IMR-90 (cell line): ENCODE measurements around the gene ARHGEF39. TPM values are rescaled to one million over a fixed set of nuclear protein-coding genes. Genes with fewer than 3 reads are reported as not detected.

Experiments used
- ATAC-seq: fragments of 200-7000 bp; cut with Tn5 transposase; 2 replicates; pipeline ENCODE4 v1.9.1; 2020; ENCODE audit warnings: low read depth, mild to moderate bottlenecking, moderate library complexity
- BruUV-seq: library from RNA; stranded (reverse); fragments of 400-500 nt; replicated peaks from 2 replicates; lab custom pipeline; 2021; lab: Mats Ljungman, UMichigan
- CTCF ChIA-PET: fragments of 300-600 bp; formaldehyde crosslinking; extraction: SDS; loops from one replicate; lab custom pipeline; 2021; ENCODE audit warnings: antibody characterized with exemption; lab: Yijun Ruan, JAX
- POLR2A ChIA-PET: fragments of 300-600 bp; sonication (Branson Sonifier 250); formaldehyde crosslinking; loops from one replicate; lab custom pipeline; 2022; ENCODE audit warnings: antibody characterized with exemption; ENCODE audit not compliant: unreplicated experiment; lab: Charles Lee
- DNase-seq: peaks from one replicate; pipeline ENCODE4 v3.0.0; 2013
- H2AFZ ChIP-seq: replicated peaks from 2 replicates; pipeline ENCODE3; 2013; ENCODE audit warnings: low read length, mild to moderate bottlenecking; ENCODE audit not compliant: poor library complexity
- H2AK5ac ChIP-seq: 2 replicates; pipeline ENCODE4 v1.6.1; 2013; ENCODE audit warnings: low read depth, low read length, inconsistent platforms
- H2AK9ac ChIP-seq: replicated peaks from 2 replicates; pipeline ENCODE3; 2013; ENCODE audit warnings: mild to moderate bottlenecking, low read depth, low read length, moderate library complexity; ENCODE audit not compliant: poor library complexity
- H2BK120ac ChIP-seq: 2 replicates; pipeline ENCODE4 v1.6.1; 2013; ENCODE audit warnings: low read depth, low read length, inconsistent platforms
- H2BK15ac ChIP-seq: 3 replicates; pipeline ENCODE4 v1.6.1; 2013; ENCODE audit warnings: low read depth, low read length, inconsistent platforms
- H2BK20ac ChIP-seq: 2 replicates; pipeline ENCODE4 v1.6.1; 2013; ENCODE audit warnings: low read depth, mild to moderate bottlenecking, inconsistent platforms, low read length, moderate library complexity
- H2BK5ac ChIP-seq: 2 replicates; pipeline ENCODE4 v1.6.1; 2013; ENCODE audit warnings: mild to moderate bottlenecking, low read depth, low read length, inconsistent platforms; ENCODE audit not compliant: poor library complexity, severe bottlenecking
- H3K14ac ChIP-seq: replicated peaks from 2 replicates; pipeline ENCODE4 v1.6.1; 2013; ENCODE audit warnings: low read depth, low read length, inconsistent platforms
- H3K18ac ChIP-seq: 2 replicates; pipeline ENCODE4 v1.6.1; 2013; ENCODE audit warnings: low read depth, low read length, control low read depth
- H3K23ac ChIP-seq: 2 replicates; pipeline ENCODE4 v1.6.1; 2013; ENCODE audit warnings: low read depth, low read length, inconsistent platforms
- H3K27ac ChIP-seq: 2 replicates; pipeline ENCODE4 v1.5.1; 2013; ENCODE audit warnings: mild to moderate bottlenecking, control low read depth, low read length; ENCODE audit not compliant: insufficient read depth
- H3K27me3 ChIP-seq: 2 replicates; pipeline ENCODE4 v1.6.1; 2013; ENCODE audit warnings: low read length; ENCODE audit not compliant: control insufficient read depth, insufficient read depth
- H3K36me3 ChIP-seq: 2 replicates; pipeline ENCODE4 v1.6.1; 2013; ENCODE audit warnings: low read length, mixed read lengths; ENCODE audit not compliant: control insufficient read depth, insufficient read depth
- H3K4ac ChIP-seq: 2 replicates; pipeline ENCODE4 v1.6.1; 2013; ENCODE audit warnings: low read depth, low read length, inconsistent platforms
- H3K4me1 ChIP-seq: 2 replicates; pipeline ENCODE4 v1.6.1; 2013; ENCODE audit warnings: low read length, mixed read lengths; ENCODE audit not compliant: control insufficient read depth, insufficient read depth
- H3K4me2 ChIP-seq: 2 replicates; pipeline ENCODE4 v1.6.1; 2013; ENCODE audit warnings: low read depth, mild to moderate bottlenecking, control low read depth, low read length, moderate library complexity
- H3K4me3 ChIP-seq: 2 replicates; pipeline ENCODE4 v1.5.1; 2013; ENCODE audit warnings: low read depth, mild to moderate bottlenecking, control low read depth, low read length, moderate library complexity; ENCODE audit not compliant: insufficient read depth
- H3K56ac ChIP-seq: 2 replicates; pipeline ENCODE4 v1.6.1; 2013; ENCODE audit warnings: low read length, inconsistent platforms; ENCODE audit not compliant: insufficient read depth; ENCODE audit errors: extremely low read depth
- H3K79me1 ChIP-seq, 2 experiments: 2 replicates each; pipeline ENCODE4 v1.6.1; 2013; ENCODE audit warnings: low read length in 2 of 2, inconsistent platforms in 1 of 2, low read depth in 1 of 2
- H3K9ac ChIP-seq: 2 replicates; pipeline ENCODE4 v1.6.1; 2013; ENCODE audit warnings: low read depth, low read length, control low read depth
- H3K9me1 ChIP-seq: 2 replicates; pipeline ENCODE4 v1.6.1; 2013; ENCODE audit warnings: low read length, inconsistent platforms; ENCODE audit not compliant: insufficient read depth
- H3K9me3 ChIP-seq: 2 replicates; pipeline ENCODE4 v1.6.1; 2013; ENCODE audit warnings: low read length; ENCODE audit not compliant: control insufficient read depth, insufficient read depth
- H4K20me1 ChIP-seq: 2 replicates; pipeline ENCODE4 v1.6.1; 2013; ENCODE audit warnings: low read length, inconsistent platforms; ENCODE audit not compliant: insufficient read depth
- H4K5ac ChIP-seq: 2 replicates; pipeline ENCODE4 v1.6.1; 2013; ENCODE audit warnings: mild to moderate bottlenecking, low read depth, low read length, control low read depth
- H4K8ac ChIP-seq, 2 experiments: 2 replicates each; pipeline ENCODE4 v1.6.1; 2013; ENCODE audit warnings: low read depth in 2 of 2, low read length in 2 of 2, control low read depth in 1 of 2, inconsistent platforms in 1 of 2
- H4K91ac ChIP-seq: 2 replicates; pipeline ENCODE4 v1.6.1; 2013; ENCODE audit warnings: low read depth, low read length, inconsistent platforms; ENCODE audit not compliant: insufficient read depth
- BHLHE40 ChIP-seq: fragments of 150-350 bp; IDR thresholded peaks from 2 replicates; pipeline ENCODE4 v1.6.1; 2016; ENCODE audit warnings: mild to moderate bottlenecking, low read depth, low read length
- CEBPB ChIP-seq: IDR thresholded peaks from 2 replicates; pipeline ENCODE4 v1.6.1; 2012; ENCODE audit warnings: low read depth, low read length, improper control_type of control experiment
- CHD1 ChIP-seq: IDR thresholded peaks from 2 replicates; pipeline ENCODE4 v1.6.1; 2012; ENCODE audit warnings: low read depth, low read length, improper control_type of control experiment
- FOS ChIP-seq: fragments of 150-350 bp; IDR thresholded peaks from 2 replicates; pipeline ENCODE4 v1.6.1; 2016; ENCODE audit warnings: low read depth, low read length
- MAFK ChIP-seq: IDR thresholded peaks from 2 replicates; pipeline ENCODE4 v1.6.1; 2012; ENCODE audit warnings: low read depth, low read length, improper control_type of control experiment
- MAZ ChIP-seq: IDR thresholded peaks from 2 replicates; pipeline ENCODE4 v1.6.1; 2012; ENCODE audit warnings: low read depth, mild to moderate bottlenecking, low read length, improper control_type of control experiment, moderate library complexity, borderline replicate concordance
- MXI1 ChIP-seq: IDR thresholded peaks from 2 replicates; pipeline ENCODE4 v1.6.1; 2012; ENCODE audit warnings: low read depth, mild to moderate bottlenecking, low read length, moderate library complexity, borderline replicate concordance
- NFE2L2 ChIP-seq: fragments of 150-350 bp; IDR thresholded peaks from 2 replicates; pipeline ENCODE4 v1.6.1; 2016; ENCODE audit warnings: low read depth, mild to moderate bottlenecking, low read length
- POLR2A ChIP-seq: IDR thresholded peaks from 2 replicates; pipeline ENCODE4 v1.6.1; 2012; ENCODE audit warnings: mild to moderate bottlenecking, low read depth, low read length
- RAD21 ChIP-seq: IDR thresholded peaks from 2 replicates; pipeline ENCODE4 v1.6.1; 2012; ENCODE audit warnings: low read length, improper control_type of control experiment
- RCOR1 ChIP-seq: IDR thresholded peaks from 2 replicates; pipeline ENCODE4 v1.6.1; 2012; ENCODE audit warnings: mild to moderate bottlenecking, low read length, improper control_type of control experiment; ENCODE audit not compliant: insufficient replicate concordance
- RFX5 ChIP-seq: IDR thresholded peaks from 2 replicates; pipeline ENCODE4 v1.8.0; 2012; ENCODE audit warnings: low read depth, mild to moderate bottlenecking, low read length, moderate library complexity
- SMC3 ChIP-seq: fragments of 150-350 bp; IDR thresholded peaks from 2 replicates; pipeline ENCODE4 v1.6.1; 2016; ENCODE audit warnings: low read depth, mild to moderate bottlenecking, antibody characterized with exemption, low read length, moderate library complexity
- WGBS, 2 experiments: methylation state at CpG; one replicate each; pipeline versions ENCODE4 v1.1.5 to v1.1.7; 2013; ENCODE audit warnings: missing lambda C conversion rate in 2 of 2; ENCODE audit not compliant: insufficient read length in 1 of 2; ENCODE audit errors: extremely low coverage in 2 of 2; 5-methylcytosine and 5-hydroxymethylcytosine counted together
- dilution Hi-C: fragments of 300-500 bp; cut with HindIII; formaldehyde crosslinking; loops from one replicate; pipeline ENCODE4 v1.14.3; 2018; ENCODE audit warnings: low sequenced_read_pairs; ENCODE audit not compliant: unreplicated experiment
- in situ Hi-C: fragments of 300-500 bp; cut with MboI; formaldehyde crosslinking; loops from 3 replicates; pipeline ENCODE4 v1.14.3; 2019; ENCODE audit warnings: low sequenced_read_pairs, inconsistent platforms, mixed read lengths
- intact Hi-C: fragments of 100-400 bp; cut with micrococcal nuclease; formaldehyde crosslinking; loops from 2 replicates; pipeline ENCODE4 v1.10.0; 2022
- polyA plus RNA-seq, 3 experiments: library from polyadenylated mRNA; depleted of rRNA; stranded (reverse); fragments of >200 nt; gene quantifications; 2 replicates each; pipeline ENCODE4 v1.2.3, GENCODE V29; 2012; ENCODE audit warnings: low replicate concordance in 1 of 3
- total RNA-seq: library from RNA; depleted of rRNA; stranded (reverse); fragments of >200 nt; gene quantifications from 2 replicates; pipeline ENCODE4 v1.2.3, GENCODE V29; 2012
- TF ChIP-seq, protein P1 (sequence below): conservative IDR thresholded peaks from 2 replicates; pipeline ENCODE4 v1.5.1; 2012; ENCODE audit warnings: mild to moderate bottlenecking, low read depth, low read length, improper control_type of control experiment
- TF ChIP-seq, protein P2 (sequence below): fragments of 150-350 bp; IDR thresholded peaks from 2 replicates; pipeline ENCODE4 v1.6.1; 2016; ENCODE audit warnings: low read depth, mild to moderate bottlenecking, low read length, moderate library complexity, borderline replicate concordance
- TF ChIP-seq, protein P3 (sequence below): fragments of 150-350 bp; IDR thresholded peaks from 2 replicates; pipeline ENCODE4 v1.6.1; 2017; ENCODE audit warnings: mild to moderate bottlenecking, antibody characterized with exemption, low read length, low read depth

ARHGEF39 gene
- total and polyA plus RNA-seq, 2 of the 4 experiments (the other 2 are of a cell fraction) = 2.5 to 2.8 TPM

DNA sequence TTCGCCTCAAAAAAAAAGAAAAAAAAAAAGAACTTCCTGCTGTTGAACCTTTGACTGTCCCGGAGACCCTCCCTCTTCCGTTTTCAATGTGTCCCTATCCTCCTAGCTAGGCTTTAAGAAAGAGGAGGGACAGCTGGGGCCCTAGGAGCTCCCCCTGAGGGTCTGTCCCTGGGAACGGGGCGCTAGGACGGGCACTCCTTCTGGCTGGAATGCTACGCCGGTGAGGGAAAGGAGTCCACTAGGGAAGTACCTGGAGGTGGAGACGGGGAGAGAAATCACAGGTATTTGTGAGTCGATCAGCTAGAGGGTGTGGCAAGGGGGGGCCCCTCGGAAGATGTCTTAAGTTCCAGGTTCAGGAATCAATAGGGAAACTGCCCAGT, 18.9 kb downstream of the ARHGEF39 start:
- Histone ChIP-seq H3K9me1 (no peaks in the 10 kb centered on the region), H3K79me1 (0 out of 4 replicates have a peak, but pooled peaks cover 0 to 4% of the 10 kb centered on the region in 2 experiments), H4K91ac (peak overlapping the region; percentile 81), H3K9me3 (no peaks in the 10 kb centered on the region), H2AK9ac (peak overlapping the region; percentile 87), H4K8ac (peak overlapping the region; percentile 88 to 97), H2BK15ac (0 out of 3 replicates have a peak overlapping the region, but pooled peaks have one; percentile 37), H2BK20ac (no peak overlapping the region), H4K5ac (peak overlapping the region; percentile 71), H3K14ac (peak overlapping the region; percentile 96), H3K4ac (peak overlapping the region; percentile 87), H3K4me2 (peak overlapping the region; percentile 82), H3K56ac (no peak overlapping the region), H2BK120ac (no peak overlapping the region; the same call in 1 of the 2 replicates), H3K36me3 (no peaks in the 10 kb centered on the region), H3K9ac (peak overlapping the region; percentile 73), H3K27ac (peak overlapping the region; percentile 61), H3K4me3 (peak overlapping the region; percentile 54), H4K20me1 (no peaks in the 10 kb centered on the region), H3K23ac (peak overlapping the region; percentile 91), H3K4me1 (peaks cover 8% of the 10 kb centered on the region), H2BK5ac (peak overlapping the region; percentile 61), H2AK5ac (no peak overlapping the region), H3K18ac (peak overlapping the region; percentile 43), H3K27me3 (no peaks in the 10 kb centered on the region), H2AFZ (peak overlapping the region; percentile 97)
- TSS peak; percentile 62 for BruUV-seq
- intact Hi-C loops (no loop called here), in situ Hi-C loops (no loop called here), dilution Hi-C loops (no loop called here)
- 0% methylated on average over 1 of the region's 11 CpGs; no CpG with 5 or more reads in 1 of the 2 experiments for WGBS, 2 experiments
- POLR2A ChIA-PET = interaction anchor here (0.5 kb wide), 1 partner anchor 77 kb away, joined by 6 read pairs; no protein-coding TSS in a partner anchor
- no peak for TF ChIP-seq RAD21
- TF ChIP-seq, protein P1, sequence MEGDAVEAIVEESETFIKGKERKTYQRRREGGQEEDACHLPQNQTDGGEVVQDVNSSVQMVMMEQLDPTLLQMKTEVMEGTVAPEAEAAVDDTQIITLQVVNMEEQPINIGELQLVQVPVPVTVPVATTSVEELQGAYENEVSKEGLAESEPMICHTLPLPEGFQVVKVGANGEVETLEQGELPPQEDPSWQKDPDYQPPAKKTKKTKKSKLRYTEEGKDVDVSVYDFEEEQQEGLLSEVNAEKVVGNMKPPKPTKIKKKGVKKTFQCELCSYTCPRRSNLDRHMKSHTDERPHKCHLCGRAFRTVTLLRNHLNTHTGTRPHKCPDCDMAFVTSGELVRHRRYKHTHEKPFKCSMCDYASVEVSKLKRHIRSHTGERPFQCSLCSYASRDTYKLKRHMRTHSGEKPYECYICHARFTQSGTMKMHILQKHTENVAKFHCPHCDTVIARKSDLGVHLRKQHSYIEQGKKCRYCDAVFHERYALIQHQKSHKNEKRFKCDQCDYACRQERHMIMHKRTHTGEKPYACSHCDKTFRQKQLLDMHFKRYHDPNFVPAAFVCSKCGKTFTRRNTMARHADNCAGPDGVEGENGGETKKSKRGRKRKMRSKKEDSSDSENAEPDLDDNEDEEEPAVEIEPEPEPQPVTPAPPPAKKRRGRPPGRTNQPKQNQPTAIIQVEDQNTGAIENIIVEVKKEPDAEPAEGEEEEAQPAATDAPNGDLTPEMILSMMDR = no peak
- no peak for TF ChIP-seq SMC3
- no peak for TF ChIP-seq FOS
- TF ChIP-seq RFX5 = no peak
- TF ChIP-seq RCOR1 = no peak
- no peak for TF ChIP-seq POLR2A
- TF ChIP-seq BHLHE40 = no peak
- TF ChIP-seq MXI1 = no peak
- TF ChIP-seq, protein P2, sequence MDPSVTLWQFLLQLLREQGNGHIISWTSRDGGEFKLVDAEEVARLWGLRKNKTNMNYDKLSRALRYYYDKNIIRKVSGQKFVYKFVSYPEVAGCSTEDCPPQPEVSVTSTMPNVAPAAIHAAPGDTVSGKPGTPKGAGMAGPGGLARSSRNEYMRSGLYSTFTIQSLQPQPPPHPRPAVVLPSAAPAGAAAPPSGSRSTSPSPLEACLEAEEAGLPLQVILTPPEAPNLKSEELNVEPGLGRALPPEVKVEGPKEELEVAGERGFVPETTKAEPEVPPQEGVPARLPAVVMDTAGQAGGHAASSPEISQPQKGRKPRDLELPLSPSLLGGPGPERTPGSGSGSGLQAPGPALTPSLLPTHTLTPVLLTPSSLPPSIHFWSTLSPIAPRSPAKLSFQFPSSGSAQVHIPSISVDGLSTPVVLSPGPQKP = no peak
- no peak for TF ChIP-seq MAZ
- no peak for TF ChIP-seq NFE2L2
- no peak for TF ChIP-seq MAFK
- no peak for TF ChIP-seq CEBPB
- TF ChIP-seq CHD1 = no peak
- TF ChIP-seq, protein P3, sequence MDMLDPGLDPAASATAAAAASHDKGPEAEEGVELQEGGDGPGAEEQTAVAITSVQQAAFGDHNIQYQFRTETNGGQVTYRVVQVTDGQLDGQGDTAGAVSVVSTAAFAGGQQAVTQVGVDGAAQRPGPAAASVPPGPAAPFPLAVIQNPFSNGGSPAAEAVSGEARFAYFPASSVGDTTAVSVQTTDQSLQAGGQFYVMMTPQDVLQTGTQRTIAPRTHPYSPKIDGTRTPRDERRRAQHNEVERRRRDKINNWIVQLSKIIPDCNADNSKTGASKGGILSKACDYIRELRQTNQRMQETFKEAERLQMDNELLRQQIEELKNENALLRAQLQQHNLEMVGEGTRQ = no peak
- CTCF ChIA-PET = interaction anchor here (0.7 to 2.6 kb wide), 4 partner anchors 12 to 34 kb away, joined by 3 to 19 read pairs (median 8); partner anchors contain the start of genes CCDC107 and RMRP
- DNase-seq = no peak
- no peak; the same call in 1 of the 2 replicates for ATAC-seq
